Right lobe of liver (tissue), 6 donors: ENCODE data around the gene TJP2. TPM values are rescaled to one million over a fixed set of nuclear protein-coding genes. Genes with fewer than 3 reads are reported as not detected.
"Not testable (repeated sequence)": the region's sequence is repeated elsewhere in the genome, so short reads cannot be mapped to it uniquely, and the experiment has no call there.

Source experiments
- ATAC-seq, 4 donors: fragments of 200-7000 bp; cut with Tn5 transposase; one replicate each; pipeline ENCODE4 v1.9.1; 2020; ENCODE audit warnings: mild to moderate bottlenecking in 4 of 4, moderate library complexity in 4 of 4
- DNase-seq, 3 donors: peaks; one replicate each; pipeline ENCODE4 v3.0.0-alpha.2; 2020
- H3K27ac ChIP-seq, 3 donors: fragments of 200-600 bp; one replicate each; pipeline ENCODE4 v1.8.0; 2022
- H3K27me3 ChIP-seq, 2 donors: fragments of 200-600 bp; one replicate each; pipeline ENCODE4 v1.8.0; 2022
- H3K36me3 ChIP-seq, 4 donors: fragments of 200-600 bp; sonication (generic) in 1 of 4; one replicate each; pipeline versions ENCODE4 v1.5.1 to v1.8.0; 2017 to 2022; ENCODE audit warnings: control low read depth in 1 of 4
- H3K4me1 ChIP-seq, 4 donors: fragments of 200-600 bp; sonication (generic) in 1 of 4; one replicate each; pipeline versions ENCODE4 v1.5.1 to v1.8.0; 2017 to 2022; ENCODE audit warnings: control low read depth in 1 of 4
- H3K4me3 ChIP-seq, 3 donors: fragments of 200-600 bp; one replicate each; pipeline ENCODE4 v1.8.0; 2022
- H3K9me3 ChIP-seq, 4 donors: fragments of 200-600 bp; sonication (generic) in 1 of 4; one replicate each; pipeline versions ENCODE4 v1.5.1 to v1.8.0; 2017 to 2022; ENCODE audit warnings: control low read depth in 1 of 4
- CTCF ChIP-seq, 4 donors: fragments of 200-600 bp in 3 of 4; fragments of 450-650 bp in 1 of 4; IDR thresholded peaks; one replicate each; pipeline versions ENCODE4 v1.5.1 to v1.8.0; 2016 to 2022; ENCODE audit warnings: antibody characterized with exemption in 4 of 4, mild to moderate bottlenecking in 2 of 4
- POLR2A ChIP-seq: fragments of 450-650 bp; IDR thresholded peaks from one replicate; pipeline ENCODE4 v1.6.1; 2017; ENCODE audit warnings: antibody characterized with exemption, mild to moderate bottlenecking
- WGBS: methylation state at CpG from one replicate; pipeline ENCODE4 v1.1.6; 2018; ENCODE audit warnings: low coverage, low lambda C conversion rate; ENCODE audit not compliant: insufficient coverage; ENCODE audit errors: missing lambda C conversion rate; 5-methylcytosine and 5-hydroxymethylcytosine counted together
- intact Hi-C, 2 donors: fragments of 100-400 bp; cut with DNase I; formaldehyde crosslinking; loops; one replicate each; pipeline versions ENCODE4 v1.11.2 to v1.14.1; 2022
- total RNA-seq, 6 experiments: library from RNA; depleted of rRNA in 2 of 6; stranded (reverse); fragments of >200 nt in 2 of 6; fragmentation: NEBNext Ultra II Directional in 3 of 6; extraction: Animal tissue kit (Norgen Biotek cat#: 25700) in 3 of 6; gene quantifications; one replicate each; pipeline versions ENCODE4 v1.1.0 to v1.2.4, GENCODE V29; 2016 to 2023
- donor health status: DM: no; HTN: yes; CAD: no.
- donor health status: DM: no; HTN: no; CAD: no.
- donor health status: DM: no; HTN: no; CAD: no.
- donor health status: DM: no; HTN: yes; CAD: no.
- donor health status: DM: no; HTN: yes; CAD: no.

The TJP2 gene
- total RNA-seq, 6 experiments from 2014 or later, result 62.0 to 129 (median 81.7) TPM

GRCh38 chr9:69299826-69300225, 125.7 kb downstream of the TJP2 start:
- no peaks in the 10 kb centered on the region for H3K9me3 ChIP-seq
- DNase-seq, result no peak
- ATAC-seq, result no peak
- H3K27me3 ChIP-seq, result no peaks in the 10 kb centered on the region
- no peaks in the 10 kb centered on the region for H3K4me1 ChIP-seq
- no peaks in the 10 kb centered on the region for H3K36me3 ChIP-seq
- TF ChIP-seq CTCF (IDR thresholded peaks at IDR 0.05) (no peak), POLR2A (no peak)
- intact Hi-C loops, result no loop called here
- WGBS, result 13% methylated on average over 1 of the region's 1 CpG
- no peak overlapping the region for H3K27ac ChIP-seq
- no peak overlapping the region for H3K4me3 ChIP-seq

GRCh38 chr9:69303331-69303730, 129.3 kb downstream of the TJP2 start:
- intact Hi-C loops, result no loop called here
- H3K4me1 ChIP-seq, result no peaks in the 10 kb centered on the region
- H3K27me3 ChIP-seq, result no peaks in the 10 kb centered on the region
- no peak overlapping the region for H3K4me3 ChIP-seq
- H3K36me3 ChIP-seq, result no peaks in the 10 kb centered on the region
- H3K9me3 ChIP-seq, result no peaks in the 10 kb centered on the region
- H3K27ac ChIP-seq, result no peak overlapping the region
- WGBS, result 95% methylated on average over 2 of the region's 2 CpGs
- no peak for ATAC-seq
- TF ChIP-seq POLR2A (no peak), CTCF (IDR thresholded peaks at IDR 0.05) (no peak)
- no peak for DNase-seq

- H3K9me3 ChIP-seq, ATAC-seq, intact Hi-C loops, H3K4me1 ChIP-seq, DNase-seq, H3K4me3 ChIP-seq, H3K27me3 ChIP-seq, H3K27ac ChIP-seq, H3K36me3 ChIP-seq: not testable (repeated sequence)
- 58% methylated on average over 4 of the region's 5 CpGs for WGBS
These were observed 132.9 kb downstream of the TJP2 start for GRCh38 chr9:69306895-69307445.

- Histone ChIP-seq H3K4me3 (no peak overlapping the region), H3K4me1 (no peaks in the 10 kb centered on the region), H3K9me3 (no peaks in the 10 kb centered on the region), H3K27ac (no peak overlapping the region), H3K27me3 (no peaks in the 10 kb centered on the region), H3K36me3 (no peaks in the 10 kb centered on the region)
- ATAC-seq (no peak), DNase-seq (no peak)
- 83% methylated on average over 4 of the region's 5 CpGs for WGBS
- intact Hi-C loops, result no loop called here
- TF ChIP-seq POLR2A (no peak), CTCF (IDR thresholded peaks at IDR 0.05) (no peak)
These were observed 133.5 kb downstream of the TJP2 start for GRCh38 chr9:69307446-69308205.

- Histone ChIP-seq H3K36me3 (no peaks in the 10 kb centered on the region), H3K27me3 (no peaks in the 10 kb centered on the region), H3K4me1 (no peaks in the 10 kb centered on the region), H3K4me3 (no peak overlapping the region), H3K9me3 (peaks cover 0 to 4% (median 0%) of the 10 kb centered on the region in 4 donors), H3K27ac (no peak overlapping the region)
- no peak for TF ChIP-seq POLR2A
- TF ChIP-seq CTCF (IDR thresholded peaks at IDR 0.05), result no peak
- 81% methylated on average over 5 of the region's 5 CpGs for WGBS
- intact Hi-C loops, result no loop called here
- ATAC-seq (no peak), DNase-seq (no peak)
These were observed 134.3 kb downstream of the TJP2 start for GRCh38 chr9:69308206-69308931.
